ELF-1 (cell line): Measurements from ENCODE around the gene TLCD2.
"Not testable (repeated sequence)": the region's sequence is repeated elsewhere in the genome, so short reads cannot be mapped to it uniquely, and the experiment has no call there.

Experiments used
- DNase-seq: peaks from one replicate; pipeline ENCODE4 v3.0.0-alpha.2; 2016; ENCODE audit warnings: low read depth, low spot score

Gene TLCD2

GRCh38 chr17:1709971-1710806, at the start of gene TLCD2:
Gene TLCD2 (minus strand): TSS chr17:1710377. CDS start chr17:1710242, 135 bp downstream.
- peak; percentile 48 for DNase-seq

GRCh38 chr17:1759529-1759928, 49.4 kb upstream of the TLCD2 start:
- DNase-seq = no peak

- DNase-seq = no peak
Observed at GRCh38 chr17:1758807-1759206, 48.6 kb upstream of the TLCD2 start.

- no peak for DNase-seq
Observed at GRCh38 chr17:1755827-1756262, 45.7 kb upstream of the TLCD2 start.

GRCh38 chr17:1755252-1755826, 45.2 kb upstream of the TLCD2 start:
- DNase-seq = no peak

GRCh38 chr17:1754430-1755112, 44.4 kb upstream of the TLCD2 start:
- DNase-seq = no peak

GRCh38 chr17:1753767-1754429, 43.7 kb upstream of the TLCD2 start:
- no peak for DNase-seq

GRCh38 chr17:1752425-1753262, 42.5 kb upstream of the TLCD2 start:
- DNase-seq = peak; percentile 63

- DNase-seq = no peak
Observed at GRCh38 chr17:1750628-1751027, 40.5 kb upstream of the TLCD2 start.

- DNase-seq = peak; percentile 61
Observed at GRCh38 chr17:1746975-1747543, 36.9 kb upstream of the TLCD2 start.

- DNase-seq = no peak
Observed at GRCh38 chr17:1745513-1746020, 35.4 kb upstream of the TLCD2 start.

- no peak for DNase-seq
Observed at GRCh38 chr17:1744551-1745512, 34.7 kb upstream of the TLCD2 start.

- DNase-seq = no peak
Observed at GRCh38 chr17:1743088-1743439, 32.9 kb upstream of the TLCD2 start.

GRCh38 chr17:1742371-1743087, 32.4 kb upstream of the TLCD2 start, which contains the start of gene SERPINF2:
Gene SERPINF2 (plus strand): TSS chr17:1742871. CDS start chr17:1744996, 2,125 bp downstream.
- DNase-seq = no peak

- not testable (repeated sequence) for DNase-seq
Observed at GRCh38 chr17:1741899-1742298, 31.7 kb upstream of the TLCD2 start.

GRCh38 chr17:1737531-1738291, 27.5 kb upstream of the TLCD2 start:
- DNase-seq = no peak

GRCh38 chr17:1736348-1737281, 26.4 kb upstream of the TLCD2 start:
- DNase-seq = no peak
